Fibroblast of villous mesenchyme (primary cell): ENCODE measurements around the gene TBX2. TPM values are rescaled to one million over a fixed set of nuclear protein-coding genes. Genes with fewer than 3 reads are reported as not detected.

Experiments
- DNase-seq: peaks from one replicate; pipeline ENCODE4 v3.0.0-alpha.2; 2010; ENCODE audit warnings: low read depth
- H3K4me3 ChIP-seq: 2 replicates; pipeline ENCODE4 v1.5.1; 2011; ENCODE audit warnings: low read depth, mild to moderate bottlenecking, low read length
- total RNA-seq: library from RNA; depleted of rRNA; stranded (reverse); fragments of >200 nt; gene quantifications from 2 replicates; pipeline ENCODE4 v1.2.3, GENCODE V29; 2012
- TF ChIP-seq, protein P1 (sequence below): IDR thresholded peaks from 2 replicates; pipeline ENCODE4 v1.5.1; 2012; ENCODE audit warnings: low read depth, mild to moderate bottlenecking, low read length; ENCODE audit not compliant: insufficient read depth

TBX2 gene
- total RNA-seq, 1 donor: 12.5 TPM

DNA sequence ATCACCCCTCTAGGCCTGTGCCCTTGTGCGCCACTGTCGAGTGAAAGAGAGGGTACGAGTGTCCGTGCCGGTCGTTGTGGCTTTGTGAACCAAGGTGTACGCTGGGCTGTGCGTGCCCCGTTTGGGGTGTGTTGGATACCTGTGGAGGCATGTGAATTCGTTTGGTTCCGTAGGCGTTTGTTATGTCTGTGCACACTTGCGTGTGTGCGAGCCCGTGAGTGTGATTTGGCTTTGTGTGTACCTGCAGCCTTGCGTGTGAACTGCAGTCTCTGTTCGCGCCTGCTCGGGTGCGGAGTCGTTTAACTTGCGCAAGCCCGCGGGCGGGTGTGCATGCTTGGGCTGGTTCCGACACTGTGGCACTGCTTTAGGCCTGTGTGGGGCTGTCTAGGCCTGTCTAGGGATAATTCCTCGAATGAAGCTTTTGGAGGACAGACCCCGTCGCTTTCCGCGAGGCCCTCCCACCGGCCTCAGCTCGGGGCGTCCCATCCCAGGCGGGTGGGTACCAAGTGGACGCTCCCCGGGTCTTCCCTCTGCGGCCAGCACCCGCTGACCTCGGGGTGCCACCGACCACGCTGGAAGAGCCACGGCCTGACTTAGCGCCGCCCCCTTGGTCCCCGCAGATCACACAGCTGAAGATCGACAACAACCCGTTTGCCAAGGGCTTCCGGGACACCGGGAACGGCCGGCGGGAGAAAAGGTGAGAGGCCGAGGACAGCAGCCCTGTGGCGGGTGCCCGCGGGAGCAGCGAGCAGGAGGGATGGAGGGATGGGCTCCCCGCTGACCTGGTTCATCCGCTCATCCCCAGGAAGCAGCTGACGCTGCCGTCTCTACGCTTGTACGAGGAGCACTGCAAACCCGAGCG, 4.4 kb downstream of the TBX2 start:
- DNase-seq: peak; percentile 64
- TF ChIP-seq, protein P1, sequence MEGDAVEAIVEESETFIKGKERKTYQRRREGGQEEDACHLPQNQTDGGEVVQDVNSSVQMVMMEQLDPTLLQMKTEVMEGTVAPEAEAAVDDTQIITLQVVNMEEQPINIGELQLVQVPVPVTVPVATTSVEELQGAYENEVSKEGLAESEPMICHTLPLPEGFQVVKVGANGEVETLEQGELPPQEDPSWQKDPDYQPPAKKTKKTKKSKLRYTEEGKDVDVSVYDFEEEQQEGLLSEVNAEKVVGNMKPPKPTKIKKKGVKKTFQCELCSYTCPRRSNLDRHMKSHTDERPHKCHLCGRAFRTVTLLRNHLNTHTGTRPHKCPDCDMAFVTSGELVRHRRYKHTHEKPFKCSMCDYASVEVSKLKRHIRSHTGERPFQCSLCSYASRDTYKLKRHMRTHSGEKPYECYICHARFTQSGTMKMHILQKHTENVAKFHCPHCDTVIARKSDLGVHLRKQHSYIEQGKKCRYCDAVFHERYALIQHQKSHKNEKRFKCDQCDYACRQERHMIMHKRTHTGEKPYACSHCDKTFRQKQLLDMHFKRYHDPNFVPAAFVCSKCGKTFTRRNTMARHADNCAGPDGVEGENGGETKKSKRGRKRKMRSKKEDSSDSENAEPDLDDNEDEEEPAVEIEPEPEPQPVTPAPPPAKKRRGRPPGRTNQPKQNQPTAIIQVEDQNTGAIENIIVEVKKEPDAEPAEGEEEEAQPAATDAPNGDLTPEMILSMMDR: no peak
- H3K4me3 ChIP-seq: peak overlapping the region; percentile 74

- peak overlapping the region; percentile 74 for H3K4me3 ChIP-seq
- TF ChIP-seq, protein P1: no peak
- no peak for DNase-seq
These were observed 4.9 kb downstream of the TBX2 start for GRCh38 chr17:61404663-61404912.

DNA sequence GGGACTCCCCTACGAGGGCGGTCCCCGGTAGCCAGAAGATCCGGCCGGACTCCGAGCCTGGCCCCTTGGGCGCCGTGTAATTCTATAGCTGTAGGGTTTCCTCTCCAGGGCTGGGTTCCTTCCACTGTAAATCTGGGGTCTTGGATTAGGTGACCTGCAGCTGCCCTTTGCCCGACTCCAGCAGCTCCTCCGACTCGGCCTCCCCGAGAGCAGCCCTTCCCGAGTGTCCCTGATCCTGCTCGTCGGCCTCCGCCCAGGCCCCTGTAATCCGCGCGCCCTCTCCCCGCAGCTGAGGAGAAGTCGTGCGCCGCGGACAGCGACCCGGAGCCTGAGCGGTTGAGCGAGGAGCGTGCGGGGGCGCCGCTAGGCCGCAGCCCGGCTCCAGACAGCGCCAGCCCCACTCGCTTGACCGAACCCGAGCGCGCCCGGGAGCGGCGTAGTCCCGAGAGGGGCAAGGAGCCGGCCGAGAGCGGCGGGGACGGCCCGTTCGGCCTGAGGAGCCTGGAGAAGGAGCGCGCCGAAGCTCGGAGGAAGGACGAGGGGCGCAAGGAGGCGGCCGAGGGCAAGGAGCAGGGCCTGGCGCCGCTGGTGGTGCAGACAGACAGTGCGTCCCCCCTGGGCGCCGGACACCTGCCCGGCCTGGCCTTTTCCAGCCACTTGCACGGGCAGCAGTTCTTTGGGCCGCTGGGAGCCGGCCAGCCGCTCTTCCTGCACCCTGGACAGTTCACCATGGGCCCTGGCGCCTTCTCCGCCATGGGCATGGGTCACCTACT, 5.5 kb downstream of the TBX2 start:
- DNase-seq: no peak
- TF ChIP-seq, protein P1: no peak
- peak overlapping the region; percentile 74 for H3K4me3 ChIP-seq

GRCh38 chr17:61405686-61406536, 6.3 kb downstream of the TBX2 start:
- peak overlapping the region; percentile 74 for H3K4me3 ChIP-seq
- no peak for DNase-seq
- TF ChIP-seq, protein P1: no peak

DNA sequence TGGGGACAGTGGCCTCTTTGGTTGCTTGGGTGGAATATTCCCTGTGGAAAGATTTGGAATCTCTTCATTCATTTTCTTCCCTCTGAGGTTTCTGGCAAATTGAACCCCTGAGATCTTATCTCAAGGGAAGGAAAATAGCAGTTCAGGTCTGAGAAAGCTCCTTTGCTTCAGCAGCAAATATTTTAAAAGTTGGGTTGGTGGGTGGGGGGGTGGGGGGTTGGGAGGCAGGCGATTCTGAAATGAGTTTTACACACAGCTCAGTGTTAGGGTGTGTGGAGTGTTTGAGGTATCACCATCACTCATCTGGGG, 6.8 kb downstream of the TBX2 start:
- peak overlapping the region; percentile 42 for H3K4me3 ChIP-seq
- DNase-seq: no peak
- TF ChIP-seq, protein P1: no peak

- TF ChIP-seq, protein P1: no peak
- H3K4me3 ChIP-seq: no peak overlapping the region
- no peak for DNase-seq
These were observed 7.6 kb downstream of the TBX2 start for GRCh38 chr17:61406971-61407911.
